Osteoblast (primary cell): Measurements from ENCODE around the gene RYR3. TPM values are rescaled to one million over a fixed set of nuclear protein-coding genes. Genes with fewer than 3 reads are reported as not detected.

Experiments used
- DNase-seq: peaks from one replicate; pipeline ENCODE4 v3.0.0; 2011; ENCODE audit warnings: low spot score, mixed read lengths; ENCODE audit not compliant: insufficient read length; ENCODE audit errors: missing footprints
- H2AFZ ChIP-seq: 2 replicates; pipeline ENCODE4 v1.6.0; 2011; ENCODE audit warnings: mild to moderate bottlenecking, low read length
- H3K27ac ChIP-seq: 2 replicates; pipeline ENCODE4 v1.5.1; 2011; ENCODE audit warnings: mild to moderate bottlenecking, low read depth, low read length, moderate library complexity
- H3K27me3 ChIP-seq: 2 replicates; pipeline ENCODE4 v1.6.0; 2012; ENCODE audit warnings: mild to moderate bottlenecking, control low read depth, inconsistent platforms, low read length, moderate library complexity; ENCODE audit not compliant: insufficient read depth
- H3K36me3 ChIP-seq: 2 replicates; pipeline ENCODE4 v1.5.1; 2011; ENCODE audit warnings: mild to moderate bottlenecking, low read length, control low read depth, moderate library complexity; ENCODE audit not compliant: insufficient read depth
- H3K4me1 ChIP-seq: 2 replicates; pipeline ENCODE4 v1.5.1; 2011; ENCODE audit warnings: mild to moderate bottlenecking, low read length, control low read depth, moderate library complexity; ENCODE audit not compliant: insufficient read depth
- H3K4me2 ChIP-seq: 2 replicates; pipeline ENCODE4 v1.6.0; 2011; ENCODE audit warnings: mild to moderate bottlenecking, low read length; ENCODE audit not compliant: insufficient read depth
- H3K4me3 ChIP-seq: fragments of 200-600 bp; sonication (generic); 3 replicates; pipeline ENCODE4 v1.5.1; 2012; ENCODE audit warnings: mild to moderate bottlenecking, low read length, inconsistent platforms; ENCODE audit not compliant: insufficient read depth
- H3K79me2 ChIP-seq: 2 replicates; pipeline ENCODE4 v1.6.0; 2012; ENCODE audit warnings: mild to moderate bottlenecking, low read length, control low read depth, inconsistent platforms; ENCODE audit not compliant: insufficient read depth
- H3K9me3 ChIP-seq: 2 replicates; pipeline ENCODE4 v1.5.1; 2011; ENCODE audit warnings: low read depth, low read length, control low read depth
- H4K20me1 ChIP-seq: 2 replicates; pipeline ENCODE4 v1.6.0; 2012; ENCODE audit warnings: mild to moderate bottlenecking, low read length, control low read depth; ENCODE audit not compliant: insufficient read depth
- total RNA-seq: library from RNA; depleted of rRNA; stranded (reverse); fragments of >200 nt; gene quantifications from 2 replicates; pipeline ENCODE4 v1.2.3, GENCODE V29; 2012
- TF ChIP-seq, protein P1 (sequence below): IDR thresholded peaks from 2 replicates; pipeline ENCODE4 v1.5.1; 2011; ENCODE audit warnings: mild to moderate bottlenecking, low read depth, low read length, moderate library complexity; ENCODE audit errors: extremely low read depth

Gene RYR3
- total RNA-seq, 1 donor, result not detected

DNA sequence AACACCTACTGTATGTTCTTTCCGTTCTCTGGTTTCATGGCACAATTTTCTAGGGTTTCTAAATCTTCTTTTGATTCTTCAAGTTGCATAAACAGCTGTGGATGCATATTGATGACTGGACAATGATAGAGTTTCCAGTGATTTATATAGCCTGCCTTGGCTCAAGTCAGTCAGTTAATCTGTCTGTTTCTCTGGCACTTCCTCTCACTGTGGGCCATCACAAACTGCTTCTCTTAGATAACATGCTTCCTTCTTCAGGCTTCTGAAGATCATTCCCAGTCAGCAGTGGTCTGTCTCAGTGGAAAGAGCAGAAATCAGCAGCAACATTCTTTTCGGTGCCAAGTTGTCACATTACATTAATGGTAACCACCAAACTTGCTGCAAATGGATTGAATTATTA lies 207.2 kb downstream of the RYR3 start:
- Histone ChIP-seq H3K4me2 (no peak overlapping the region), H3K79me2 (no peaks in the 10 kb centered on the region), H3K27ac (no peak overlapping the region), H3K9me3 (no peaks in the 10 kb centered on the region), H2AFZ (no peak overlapping the region), H3K36me3 (no peaks in the 10 kb centered on the region), H3K4me1 (no peaks in the 10 kb centered on the region), H4K20me1 (no peaks in the 10 kb centered on the region), H3K4me3 (no peak overlapping the region), H3K27me3 (no peaks in the 10 kb centered on the region)
- DNase-seq, result no peak
- TF ChIP-seq, protein P1, sequence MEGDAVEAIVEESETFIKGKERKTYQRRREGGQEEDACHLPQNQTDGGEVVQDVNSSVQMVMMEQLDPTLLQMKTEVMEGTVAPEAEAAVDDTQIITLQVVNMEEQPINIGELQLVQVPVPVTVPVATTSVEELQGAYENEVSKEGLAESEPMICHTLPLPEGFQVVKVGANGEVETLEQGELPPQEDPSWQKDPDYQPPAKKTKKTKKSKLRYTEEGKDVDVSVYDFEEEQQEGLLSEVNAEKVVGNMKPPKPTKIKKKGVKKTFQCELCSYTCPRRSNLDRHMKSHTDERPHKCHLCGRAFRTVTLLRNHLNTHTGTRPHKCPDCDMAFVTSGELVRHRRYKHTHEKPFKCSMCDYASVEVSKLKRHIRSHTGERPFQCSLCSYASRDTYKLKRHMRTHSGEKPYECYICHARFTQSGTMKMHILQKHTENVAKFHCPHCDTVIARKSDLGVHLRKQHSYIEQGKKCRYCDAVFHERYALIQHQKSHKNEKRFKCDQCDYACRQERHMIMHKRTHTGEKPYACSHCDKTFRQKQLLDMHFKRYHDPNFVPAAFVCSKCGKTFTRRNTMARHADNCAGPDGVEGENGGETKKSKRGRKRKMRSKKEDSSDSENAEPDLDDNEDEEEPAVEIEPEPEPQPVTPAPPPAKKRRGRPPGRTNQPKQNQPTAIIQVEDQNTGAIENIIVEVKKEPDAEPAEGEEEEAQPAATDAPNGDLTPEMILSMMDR, result no peak

DNA sequence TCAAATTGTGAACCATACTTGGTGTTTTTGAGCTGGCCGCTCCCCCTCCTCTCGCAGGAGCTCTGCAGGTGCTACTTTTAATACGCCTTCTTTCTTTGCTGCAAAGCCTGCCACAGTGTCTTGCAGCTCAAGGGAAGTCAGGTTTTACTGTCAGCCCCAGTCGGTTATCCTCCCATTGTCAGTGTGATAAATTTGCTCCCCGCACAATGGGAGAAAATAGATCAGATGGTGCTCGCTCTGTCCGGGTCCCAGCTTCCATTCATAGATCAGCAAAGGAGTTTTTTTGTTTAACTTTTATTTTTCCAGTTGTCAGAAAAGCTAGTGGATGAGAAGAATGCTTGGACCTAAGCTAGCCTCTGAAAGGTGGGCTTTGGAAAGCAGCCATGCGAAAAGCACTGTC lies 207.7 kb downstream of the RYR3 start:
- no peaks in the 10 kb centered on the region for H3K9me3 ChIP-seq
- H3K27me3 ChIP-seq, result no peaks in the 10 kb centered on the region
- H3K4me2 ChIP-seq, result no peak overlapping the region
- no peak overlapping the region for H2AFZ ChIP-seq
- H3K27ac ChIP-seq, result no peak overlapping the region
- H3K4me3 ChIP-seq, result no peak overlapping the region
- H4K20me1 ChIP-seq, result no peaks in the 10 kb centered on the region
- no peaks in the 10 kb centered on the region for H3K4me1 ChIP-seq
- no peak for DNase-seq
- H3K36me3 ChIP-seq, result no peaks in the 10 kb centered on the region
- TF ChIP-seq, protein P1, result no peak
- H3K79me2 ChIP-seq, result no peaks in the 10 kb centered on the region

DNA sequence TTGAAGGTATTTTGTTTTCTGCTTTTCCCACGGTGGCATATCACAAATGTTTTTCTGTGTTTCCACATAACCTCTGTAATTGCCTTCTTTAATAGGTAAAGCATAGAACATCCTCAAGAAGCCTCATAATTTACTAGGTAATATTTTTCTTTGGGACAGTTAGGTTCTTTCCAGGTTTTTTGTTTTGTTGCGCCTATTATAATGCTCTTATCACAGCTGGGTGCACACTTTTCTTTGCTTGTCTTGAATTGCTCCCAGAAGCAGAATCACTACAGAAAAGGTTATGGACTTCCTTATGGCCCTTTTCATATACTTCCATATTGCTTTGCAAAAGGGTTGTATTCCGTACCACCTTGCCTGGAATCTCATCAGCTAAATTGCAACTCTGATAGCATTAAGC lies 213.5 kb downstream of the RYR3 start:
- peak; percentile 3 for DNase-seq
- Histone ChIP-seq H4K20me1 (no peaks in the 10 kb centered on the region), H3K27me3 (no peaks in the 10 kb centered on the region), H3K4me1 (no peaks in the 10 kb centered on the region), H2AFZ (no peak overlapping the region), H3K4me2 (no peak overlapping the region), H3K79me2 (no peaks in the 10 kb centered on the region), H3K36me3 (no peaks in the 10 kb centered on the region), H3K27ac (no peak overlapping the region), H3K9me3 (no peaks in the 10 kb centered on the region), H3K4me3 (no peak overlapping the region)
- TF ChIP-seq, protein P1, result no peak

- Histone ChIP-seq H3K79me2 (no peaks in the 10 kb centered on the region), H3K36me3 (no peaks in the 10 kb centered on the region), H4K20me1 (no peaks in the 10 kb centered on the region), H3K27ac (no peak overlapping the region), H3K4me3 (no peak overlapping the region), H3K27me3 (no peaks in the 10 kb centered on the region), H3K4me1 (no peaks in the 10 kb centered on the region), H2AFZ (no peak overlapping the region), H3K4me2 (no peak overlapping the region), H3K9me3 (no peaks in the 10 kb centered on the region)
- TF ChIP-seq, protein P1, result no peak
- no peak for DNase-seq
Observed at GRCh38 chr15:33526532-33526931, 215.8 kb downstream of the RYR3 start.
